ENCODE measurements around the gene BCL2A1. TPM values are rescaled to one million over a fixed set of nuclear protein-coding genes. Genes with fewer than 3 reads are reported as not detected.

BCL2A1 gene
- total RNA-seq, 4 donors from 2014 or later: 16.2 TPM; not detected in 3

- 61% methylated on average over 7 of the region's 8 CpGs for WGBS
- H3K27ac ChIP-seq (replicated peaks in 1 of 4): no peak overlapping the region
- no peaks in the 10 kb centered on the region for H3K9me3 ChIP-seq
- TF ChIP-seq POLR2AphosphoS5 (IDR thresholded peaks at IDR 0.05) (no peak), EP300 (IDR thresholded peaks at IDR 0.05) (no peak), POLR2A (IDR thresholded peaks at IDR 0.05; ENCODE audit: low read depth) (no peak), CTCF (IDR thresholded peaks at IDR 0.05) (no peak)
- H3K4me3 ChIP-seq: no peak overlapping the region
- H3K4me1 ChIP-seq: peaks cover 0 to 17% (median 2%) of the 10 kb centered on the region in 4 donors
- no peaks in the 10 kb centered on the region for H3K36me3 ChIP-seq
- intact Hi-C loops (cut with DNase I): no loop called here
- DNase-seq (ENCODE audit: extremely low spot score): no peak
- no peaks in the 10 kb centered on the region for H3K27me3 ChIP-seq
These were observed 2.6 kb upstream of the BCL2A1 start for GRCh38 chr15:79973456-79974195.

GRCh38 chr15:79972863-79973262, 1.9 kb upstream of the BCL2A1 start:
- TF ChIP-seq POLR2A (IDR thresholded peaks at IDR 0.05; ENCODE audit: low read depth): no peak
- no peak for TF ChIP-seq EP300 (IDR thresholded peaks at IDR 0.05)
- TF ChIP-seq POLR2AphosphoS5 (IDR thresholded peaks at IDR 0.05): no peak
- no peak for TF ChIP-seq CTCF (IDR thresholded peaks at IDR 0.05)
- no peak for DNase-seq (ENCODE audit: extremely low spot score)
- intact Hi-C loops (cut with DNase I): no loop called here

GRCh38 chr15:79970181-79970580, 815 bp downstream of the BCL2A1 start:
- Histone ChIP-seq H3K27ac (replicated peaks in 1 of 4) (no peak overlapping the region), H3K4me3 (no peak overlapping the region), H3K9me3 (no peaks in the 10 kb centered on the region), H3K36me3 (no peaks in the 10 kb centered on the region), H3K4me1 (peaks cover 0 to 10% (median 0%) of the 10 kb centered on the region in 4 donors), H3K27me3 (no peaks in the 10 kb centered on the region)
- 96% methylated on average over 1 of the region's 1 CpG for WGBS
- no peak for DNase-seq (ENCODE audit: extremely low spot score)
- TF ChIP-seq POLR2A (IDR thresholded peaks at IDR 0.05; ENCODE audit: low read depth) (no peak), EP300 (IDR thresholded peaks at IDR 0.05) (no peak), CTCF (IDR thresholded peaks at IDR 0.05) (no peak), POLR2AphosphoS5 (IDR thresholded peaks at IDR 0.05) (no peak)
- intact Hi-C loops (cut with DNase I): no loop called here

More at GRCh38 chr15:79972863-79973262, 1.9 kb upstream of the BCL2A1 start:
- peaks cover 0 to 10% (median 0%) of the 10 kb centered on the region in 4 donors for H3K4me1 ChIP-seq
- H3K27ac ChIP-seq (replicated peaks in 1 of 4): no peak overlapping the region
- H3K36me3 ChIP-seq: no peaks in the 10 kb centered on the region
- no peak overlapping the region for H3K4me3 ChIP-seq
- no peaks in the 10 kb centered on the region for H3K27me3 ChIP-seq
- no peaks in the 10 kb centered on the region for H3K9me3 ChIP-seq
- WGBS: 78% methylated on average over 3 of the region's 3 CpGs

GRCh38 chr15:79969146-79969545, 1.9 kb downstream of the BCL2A1 start:
- intact Hi-C loops (cut with DNase I): no loop called here
- H3K9me3 ChIP-seq: no peaks in the 10 kb centered on the region
- no peaks in the 10 kb centered on the region for H3K27me3 ChIP-seq
- no peak for TF ChIP-seq EP300 (IDR thresholded peaks at IDR 0.05)
- no peak for TF ChIP-seq POLR2AphosphoS5 (IDR thresholded peaks at IDR 0.05)
- no peak for TF ChIP-seq POLR2A (IDR thresholded peaks at IDR 0.05; ENCODE audit: low read depth)
- no peak for TF ChIP-seq CTCF (IDR thresholded peaks at IDR 0.05)
- H3K27ac ChIP-seq (replicated peaks in 1 of 4): no peak overlapping the region
- H3K4me1 ChIP-seq: peaks cover 0 to 10% (median 0%) of the 10 kb centered on the region in 4 donors
- H3K4me3 ChIP-seq: no peak overlapping the region
- H3K36me3 ChIP-seq: no peaks in the 10 kb centered on the region
- whole genome bisulfite sequencing: 82% methylated on average over 5 of the region's 5 CpGs
- no peak for DNase-seq (ENCODE audit: extremely low spot score)
